GM19238 (cell line): ENCODE measurements around the gene MECP2.

Experiments
- DNase-seq: peaks from one replicate; pipeline ENCODE4 v3.0.0; 2011; ENCODE audit warnings: low spot score; ENCODE audit not compliant: insufficient read length

The MECP2 gene

DNA sequence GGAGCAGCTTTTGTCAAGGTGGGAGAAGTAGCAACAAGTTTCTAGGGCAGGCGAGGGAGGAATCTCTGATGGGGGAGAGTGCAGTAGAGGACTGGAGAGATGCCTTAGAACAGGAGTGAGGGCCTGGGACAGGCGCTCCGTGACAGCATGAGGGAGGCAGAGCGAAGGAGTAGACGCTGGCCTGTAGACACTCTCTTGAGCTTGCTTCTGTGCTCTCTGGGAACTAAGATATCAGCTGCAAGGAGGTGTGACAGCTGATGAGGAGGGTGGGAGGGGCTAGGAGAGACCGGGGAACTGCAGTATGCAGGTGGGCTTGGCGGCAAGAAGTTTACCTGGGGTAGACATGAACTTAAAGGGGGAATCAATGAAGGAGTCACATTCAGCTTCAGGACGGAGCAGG, 35.7 kb downstream of the MECP2 start:
- no peak for DNase-seq

DNA sequence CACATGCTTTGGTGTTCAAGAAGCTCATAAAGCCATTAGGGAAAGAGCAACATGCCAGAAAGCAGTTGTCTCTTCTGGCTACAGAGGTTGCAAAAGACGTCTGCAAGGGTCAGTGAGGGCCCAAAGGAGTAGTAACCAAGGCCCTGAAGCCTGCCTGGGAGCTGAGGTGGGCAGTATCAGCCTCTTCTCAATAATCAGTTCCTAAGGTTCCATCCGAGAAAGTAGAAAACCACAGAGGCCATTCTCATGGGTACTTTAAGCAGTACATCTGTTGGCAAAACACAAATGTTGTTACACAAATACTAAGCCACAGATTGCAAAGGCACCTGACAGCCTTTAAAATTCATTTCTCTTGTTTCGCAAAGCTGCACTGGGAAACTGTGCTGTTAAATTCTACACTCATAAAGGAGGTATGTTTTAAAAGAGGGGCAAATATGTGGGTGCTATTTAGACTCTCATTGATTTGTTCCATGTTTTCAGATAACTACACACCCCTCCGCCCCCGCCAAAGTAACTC, 37.7 kb downstream of the MECP2 start:
- DNase-seq, result no peak

DNA sequence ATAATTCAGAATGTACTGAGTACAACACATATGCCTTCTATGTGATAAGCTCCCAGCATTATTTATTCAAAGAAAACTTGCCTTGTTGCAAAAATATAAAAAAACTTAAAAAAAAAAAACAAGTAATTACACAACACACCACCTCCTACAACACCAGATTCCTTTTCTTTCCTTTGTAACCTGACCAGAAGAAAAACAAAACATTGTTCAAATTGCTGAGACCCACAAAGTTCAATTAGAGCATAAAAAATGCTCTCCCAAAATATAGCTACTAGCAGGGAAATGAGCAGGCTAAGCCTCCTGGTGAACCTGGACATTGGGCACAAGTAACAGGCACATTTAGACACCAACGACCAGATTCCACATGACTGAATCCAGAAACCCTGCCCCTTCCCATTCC, 38.3 kb downstream of the MECP2 start:
- no peak for DNase-seq

DNA sequence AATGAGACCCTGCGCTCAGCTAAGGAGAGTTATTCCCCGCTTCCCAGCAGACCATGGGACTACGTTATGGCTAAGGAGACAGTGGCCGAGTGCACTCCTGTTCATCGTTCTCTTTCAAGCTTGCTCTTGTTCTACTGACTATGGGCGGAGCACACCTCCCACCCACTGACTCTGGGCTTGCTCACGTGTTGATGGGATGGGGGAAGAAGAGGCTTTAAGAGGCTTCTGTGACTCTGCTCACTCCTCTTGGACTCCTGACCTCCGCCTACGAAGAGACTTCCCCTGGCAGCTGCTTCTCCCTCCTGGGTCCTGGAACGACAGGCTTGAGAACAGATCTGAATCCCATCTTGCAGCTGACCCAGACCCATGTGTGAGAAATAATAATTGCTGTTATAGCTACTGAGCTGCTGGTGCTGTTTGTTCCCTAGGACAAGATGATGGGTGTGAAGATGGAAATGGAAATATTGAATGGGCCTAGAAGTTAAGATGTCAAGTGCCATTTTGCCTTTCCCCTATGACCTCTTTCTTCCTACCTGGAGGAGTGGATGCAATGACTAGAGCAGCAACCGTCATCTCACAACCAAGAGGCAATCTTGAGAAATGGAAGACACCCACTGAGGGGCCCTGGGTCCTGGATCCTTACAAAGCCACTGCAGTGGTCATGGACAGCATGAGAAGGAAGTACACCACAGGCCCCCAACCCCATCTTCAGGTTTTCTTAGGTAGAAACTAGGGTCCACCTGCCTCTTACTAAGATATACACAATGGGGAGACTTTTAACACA, 39.1 kb downstream of the MECP2 start:
- no peak for DNase-seq

DNA sequence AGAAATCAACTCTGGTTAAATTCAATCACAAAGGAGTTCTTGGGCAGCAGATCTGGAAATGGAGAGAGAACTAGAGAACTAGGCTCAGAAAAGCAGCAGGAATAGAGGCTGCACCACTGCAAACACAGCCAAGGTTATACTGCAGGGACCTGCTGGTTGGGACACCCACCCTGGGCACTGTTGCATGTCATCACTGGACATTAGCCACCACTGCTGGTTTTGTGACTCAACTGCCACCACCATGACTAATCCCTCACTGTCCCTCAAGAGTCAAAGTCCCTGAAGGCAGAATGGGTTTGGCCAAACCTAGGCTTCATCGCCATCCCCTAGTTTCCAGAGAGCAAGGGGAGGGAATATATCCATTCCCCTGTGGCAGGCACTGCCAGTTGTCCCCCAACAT, 39.7 kb downstream of the MECP2 start:
- no peak for DNase-seq

DNA sequence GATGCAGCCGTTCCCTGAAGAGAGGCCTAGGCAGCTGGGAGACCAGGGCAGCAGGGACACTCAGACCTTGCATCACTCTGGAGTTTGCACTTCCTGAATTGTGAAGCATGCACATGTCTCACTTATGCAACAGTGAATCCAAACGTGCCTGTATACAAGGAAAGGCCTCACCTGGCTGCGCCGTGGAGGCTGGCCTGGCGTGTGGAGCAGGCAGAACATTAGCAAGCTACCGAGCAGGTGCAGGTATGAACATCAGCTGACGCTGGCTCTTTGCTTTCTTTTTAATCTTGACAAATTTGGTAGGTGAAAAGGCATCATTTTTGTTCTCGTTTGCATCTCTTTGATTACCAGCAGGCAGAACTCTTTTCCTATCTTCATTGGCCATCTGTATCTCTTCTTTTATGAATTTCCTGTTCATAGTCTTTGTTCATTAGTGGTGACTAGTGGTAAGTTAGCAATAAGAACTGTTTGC, 40.7 kb downstream of the MECP2 start:
- no peak for DNase-seq

DNA sequence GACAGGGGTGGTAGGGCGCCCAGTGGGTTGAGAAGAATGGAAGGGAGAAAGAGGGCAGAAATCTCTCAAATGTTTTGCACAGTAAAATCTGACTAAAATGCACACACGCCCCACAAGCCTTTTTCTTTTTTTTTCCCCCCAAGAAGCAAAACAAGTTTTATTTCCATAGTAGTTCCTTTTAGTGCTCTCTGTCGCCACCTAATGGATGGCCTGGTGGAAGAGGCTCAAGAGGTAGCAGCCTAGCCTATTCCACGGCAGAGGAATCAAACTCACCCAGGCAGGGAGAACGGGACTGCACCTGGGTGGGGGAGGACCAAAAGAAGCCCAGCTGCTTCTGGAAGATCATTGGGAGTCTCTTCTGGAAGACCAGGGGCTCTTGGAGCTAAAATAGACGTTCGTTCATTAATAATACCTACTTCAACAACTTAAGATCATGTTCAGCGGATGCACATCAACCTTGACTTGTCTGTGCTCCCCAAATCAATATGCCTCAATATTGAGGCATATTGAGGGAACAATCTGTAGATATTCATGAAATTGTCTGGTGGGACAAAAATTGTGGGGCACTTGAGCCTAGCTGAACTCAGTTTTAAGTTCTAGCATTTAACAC, 46.2 kb downstream of the MECP2 start:
- peak; percentile 43 for DNase-seq

DNA sequence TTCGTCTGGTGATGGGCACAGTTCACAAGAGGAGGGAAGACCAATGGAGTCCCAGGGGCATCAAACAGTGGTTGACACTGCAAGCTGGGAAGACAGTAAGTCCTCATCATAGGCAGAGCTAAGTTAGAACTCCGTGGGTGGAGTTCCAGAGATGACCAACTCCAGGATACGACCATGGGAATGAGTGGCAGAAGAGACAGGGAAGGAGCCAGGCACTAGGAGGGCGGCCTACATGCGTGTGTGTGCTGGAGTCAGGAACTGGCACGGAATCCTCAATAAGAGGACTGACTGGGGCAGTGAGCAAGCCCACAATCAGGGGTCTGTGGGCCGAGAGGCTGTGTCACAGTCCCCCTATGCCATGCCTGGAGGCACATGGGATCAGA, 47.4 kb downstream of the MECP2 start:
- no peak for DNase-seq

DNA sequence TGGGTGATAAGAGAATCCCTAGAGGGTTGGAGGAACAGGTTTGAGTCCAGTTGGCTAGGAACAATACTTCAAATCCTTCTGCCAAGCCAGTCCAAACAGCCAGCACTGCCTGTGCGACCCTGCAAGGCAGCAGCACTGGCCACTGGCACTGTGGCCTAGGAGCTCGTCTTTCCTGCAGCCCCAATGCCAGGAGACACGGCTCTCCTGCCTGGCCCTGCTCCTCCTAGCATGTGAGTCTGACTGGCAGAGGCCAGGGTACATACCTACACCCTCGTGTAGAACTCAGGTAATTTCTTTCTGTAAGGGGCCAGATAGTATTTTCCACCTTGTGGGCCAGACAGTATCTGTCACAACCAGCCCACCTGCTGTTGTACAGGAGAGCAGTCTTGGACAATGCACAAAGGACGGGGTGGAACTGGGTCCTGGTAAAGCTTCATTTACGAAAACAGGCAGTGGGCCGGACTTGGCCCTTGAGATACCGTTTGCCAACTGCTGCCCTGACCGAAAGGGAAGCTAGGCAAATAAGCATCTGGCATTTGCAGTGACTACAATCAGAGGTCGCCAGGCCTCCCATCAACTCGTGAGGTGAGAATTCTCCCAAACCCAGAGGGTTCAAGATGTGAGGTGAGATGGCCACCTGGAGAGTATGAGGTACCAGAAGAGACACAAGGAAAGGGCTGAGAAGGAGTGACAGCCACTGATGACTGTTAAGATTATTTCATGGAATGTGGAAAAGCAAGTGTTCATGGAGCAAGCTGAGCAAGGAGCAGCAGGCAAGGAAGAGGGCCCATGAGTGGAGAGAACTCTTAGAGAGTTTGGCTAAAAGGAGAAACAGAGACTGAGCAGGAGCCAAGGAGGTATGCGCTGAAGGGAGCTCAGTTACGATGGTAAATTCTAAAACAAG, 48.1 kb downstream of the MECP2 start:
- DNase-seq, result no peak

DNA sequence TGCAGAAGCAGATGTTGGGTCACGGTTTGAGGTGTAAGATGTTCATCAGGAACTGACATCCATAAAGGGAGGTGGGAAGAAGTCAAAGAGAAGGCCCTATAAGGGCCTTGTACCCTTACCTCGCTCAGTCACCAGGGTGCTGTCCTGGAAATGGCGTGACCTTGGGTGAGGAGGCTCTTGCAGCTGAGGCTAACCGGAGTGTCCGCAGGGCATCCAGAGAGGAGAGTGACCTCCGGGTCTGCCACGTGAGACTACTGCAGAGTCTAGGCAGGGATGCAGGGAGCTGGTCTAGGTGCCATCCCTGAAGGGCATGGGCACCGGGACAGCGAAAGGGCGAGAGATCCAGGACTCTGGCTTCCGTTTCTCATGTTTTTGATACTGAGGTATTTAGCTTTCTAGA, 49.1 kb downstream of the MECP2 start:
- no peak for DNase-seq

DNA sequence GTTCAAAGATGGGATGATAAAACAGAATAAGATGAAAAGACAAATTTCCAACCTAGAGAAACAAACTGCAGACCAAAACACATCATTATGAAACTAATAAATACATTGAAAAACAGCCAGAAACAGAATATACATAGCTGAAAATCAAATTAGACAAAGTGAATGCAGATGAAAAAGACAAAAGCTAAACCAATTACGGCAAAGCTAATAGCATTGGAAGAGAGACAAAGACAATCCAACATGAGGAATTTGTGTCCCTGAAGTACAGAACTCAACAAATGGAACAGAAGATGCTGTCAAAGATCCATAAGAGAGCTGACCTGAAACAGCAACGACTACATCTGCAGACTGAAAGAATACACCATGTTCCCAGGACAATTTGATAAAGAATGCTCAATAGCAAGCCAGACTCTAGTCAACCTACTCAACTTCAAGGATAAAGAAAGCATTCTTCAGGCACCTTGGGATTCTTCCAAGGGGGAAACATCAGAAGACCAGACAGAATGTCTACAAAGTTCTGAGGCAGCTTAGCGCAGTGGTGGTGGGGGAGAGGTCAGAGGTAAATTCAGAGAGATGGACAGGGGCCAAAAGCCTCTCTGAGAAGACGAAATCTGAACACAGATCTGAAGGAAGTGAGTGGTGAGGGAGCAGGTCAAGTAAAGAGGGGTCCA, 50.4 kb downstream of the MECP2 start:
- DNase-seq, result no peak

DNA sequence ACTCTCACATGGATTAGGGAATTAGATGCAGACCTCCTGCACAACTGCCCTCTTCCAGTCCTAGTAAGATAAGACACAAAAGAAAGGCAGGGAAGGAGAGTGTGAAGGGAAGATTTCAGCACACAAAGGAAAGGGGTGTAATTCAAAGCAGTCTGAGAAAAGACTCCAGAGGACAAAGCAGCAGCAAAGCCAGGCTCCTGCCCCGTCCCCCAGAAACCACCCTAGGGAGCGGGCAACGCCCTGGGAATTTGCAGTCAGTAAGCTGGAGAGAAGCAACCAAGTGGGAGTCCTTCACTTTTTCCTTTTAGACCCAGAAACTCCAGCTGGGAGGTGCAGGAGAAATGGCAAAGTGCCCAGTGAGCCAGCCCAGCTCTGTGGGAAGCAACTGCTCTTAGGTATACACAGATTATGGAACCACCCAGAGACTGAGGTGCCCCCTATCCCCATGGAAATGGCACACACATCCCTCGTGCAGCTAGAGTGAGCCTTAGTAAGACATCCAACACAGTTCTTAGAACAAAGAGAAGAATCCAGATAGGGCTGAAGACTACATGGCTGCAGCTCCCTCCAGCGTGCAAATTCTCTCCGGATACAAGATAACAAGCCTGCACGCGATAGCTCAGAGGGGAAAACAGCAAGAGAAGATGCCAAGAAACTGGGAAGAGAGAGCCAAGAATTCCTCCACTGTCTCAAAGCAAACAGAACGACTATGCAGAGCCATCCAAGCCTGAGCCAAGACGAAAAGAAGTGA, 51.3 kb downstream of the MECP2 start:
- DNase-seq, result no peak

DNA sequence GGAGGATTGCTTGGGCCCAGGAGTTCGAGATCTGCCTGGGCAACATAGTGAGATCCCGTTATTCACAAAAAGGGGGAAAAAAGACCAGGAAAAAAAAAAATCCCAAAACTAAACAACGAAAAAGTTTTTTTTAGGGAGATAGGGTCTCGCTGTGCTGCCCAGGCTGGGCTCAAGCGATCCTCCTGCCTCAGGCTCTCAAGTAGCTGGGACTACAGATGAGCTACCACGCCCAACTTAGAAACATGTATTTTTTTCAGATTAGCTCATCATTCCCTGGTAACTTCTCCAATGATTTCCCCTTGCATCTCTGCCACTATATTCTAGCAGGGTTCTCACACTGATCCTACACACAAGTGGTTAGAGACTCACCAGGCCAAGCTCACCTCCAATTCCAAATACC, 53.4 kb downstream of the MECP2 start:
- no peak for DNase-seq

DNA sequence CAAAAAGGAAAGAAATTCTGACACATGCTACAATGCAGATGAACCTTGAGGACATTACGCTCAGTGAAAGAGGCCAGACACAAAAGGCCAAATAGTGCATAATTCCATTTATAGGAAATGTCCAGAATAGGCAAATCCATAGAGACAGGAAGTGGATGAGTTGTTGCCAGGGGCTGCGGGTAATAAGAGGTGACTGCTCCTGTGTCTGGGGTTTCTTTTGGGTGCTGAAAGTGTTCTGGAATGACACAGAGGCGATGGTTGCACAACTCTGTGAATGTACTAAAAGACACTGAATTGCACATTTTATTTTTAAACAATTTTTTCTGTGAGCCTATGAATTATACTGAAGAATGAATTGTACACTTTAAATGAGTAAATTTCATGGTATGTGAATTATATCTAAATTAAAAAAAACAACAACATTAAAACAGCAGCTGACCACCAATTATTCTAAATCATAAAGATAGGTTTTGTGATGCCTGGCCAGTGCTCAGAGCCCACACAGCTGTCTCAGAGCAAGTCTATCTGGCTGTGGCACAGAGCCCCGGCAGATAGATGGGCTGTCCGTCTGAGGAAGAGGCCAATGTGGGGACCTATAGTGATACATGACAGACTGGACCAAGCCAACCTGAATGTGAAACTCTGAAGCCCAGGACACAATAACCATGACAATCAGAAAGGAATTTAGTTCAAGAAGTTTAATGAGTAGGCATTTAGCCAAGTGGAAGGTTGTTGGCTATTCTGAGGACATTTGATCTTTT, 54.3 kb downstream of the MECP2 start:
- DNase-seq, result no peak

DNA sequence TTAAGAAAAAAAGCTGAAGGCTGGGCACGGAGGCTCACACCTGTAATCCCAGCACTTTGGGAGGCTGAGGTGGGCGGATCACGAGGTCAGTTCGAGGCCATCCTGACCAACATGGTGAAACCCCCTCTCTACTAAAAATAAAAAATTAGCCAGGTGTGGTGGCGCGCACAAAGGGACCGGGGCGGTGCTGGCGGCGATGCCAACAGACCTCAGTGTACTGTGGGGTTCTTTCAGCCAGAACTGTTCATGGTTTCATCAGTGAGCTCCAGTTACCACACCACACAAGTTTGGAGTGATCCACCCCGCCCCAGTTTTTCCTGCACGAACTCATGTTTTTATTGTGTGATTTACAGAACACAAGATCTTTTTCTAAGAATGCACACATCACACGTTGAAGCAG, 56.7 kb downstream of the MECP2 start:
- no peak for DNase-seq

DNA sequence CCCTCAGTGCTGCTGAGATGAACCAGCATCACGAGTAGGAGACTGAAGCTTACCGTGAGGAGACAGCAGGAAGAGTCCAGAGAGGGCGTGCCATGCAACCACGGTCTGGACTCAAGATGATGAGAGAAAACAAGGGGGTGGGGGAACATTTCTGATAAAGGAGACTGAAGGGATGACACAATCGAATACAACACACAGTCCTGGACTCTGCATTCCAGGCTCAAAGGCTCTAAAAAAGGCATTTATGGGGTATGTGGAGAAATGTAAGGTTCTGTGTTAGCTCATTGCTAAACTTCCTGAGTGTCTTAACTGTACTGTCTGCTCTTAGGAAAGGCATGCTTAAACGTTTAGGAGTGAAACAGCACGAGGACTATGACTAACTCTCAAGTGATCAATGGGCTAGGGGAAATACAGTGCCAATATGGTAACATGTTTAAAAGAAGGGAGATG, 57.2 kb downstream of the MECP2 start:
- DNase-seq, result no peak

DNA sequence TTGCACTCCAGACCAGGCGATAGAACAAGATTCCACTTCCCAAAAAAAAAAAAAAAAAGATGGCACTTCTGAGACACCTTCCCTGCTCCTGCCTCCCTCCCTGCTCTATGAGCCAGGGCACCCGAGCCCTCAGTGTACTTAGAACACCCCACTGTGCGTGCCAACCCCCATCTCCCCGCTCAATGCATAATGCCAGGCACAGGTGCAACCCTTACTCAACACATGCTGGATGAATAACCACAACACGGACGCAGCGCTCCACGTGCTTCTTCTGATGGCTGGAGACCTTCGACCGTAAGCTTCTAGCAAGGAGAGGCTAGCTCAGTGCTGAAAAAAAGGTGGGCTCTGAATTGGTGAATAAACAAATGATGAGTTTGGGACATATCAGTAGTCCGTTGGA, 57.9 kb downstream of the MECP2 start:
- no peak for DNase-seq

DNA sequence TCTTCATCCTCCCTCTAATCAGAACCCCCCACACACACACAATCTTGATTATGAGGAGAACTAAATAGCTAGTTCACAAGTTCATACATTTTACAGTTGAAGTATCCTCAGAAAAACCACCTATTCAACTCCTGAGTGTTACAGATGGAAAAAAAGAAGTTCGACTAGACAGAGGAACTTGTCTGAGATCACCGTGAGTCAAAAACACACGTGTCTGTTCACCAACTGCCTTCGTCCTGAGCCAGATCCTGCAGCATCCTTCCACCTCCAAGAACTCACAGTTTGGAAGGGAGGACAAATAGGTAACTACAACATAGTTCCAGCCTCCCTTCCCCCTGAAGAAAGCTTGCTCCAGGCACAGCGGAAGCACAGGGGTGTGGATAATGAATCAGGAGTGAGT, 58.9 kb downstream of the MECP2 start:
- DNase-seq, result no peak

DNA sequence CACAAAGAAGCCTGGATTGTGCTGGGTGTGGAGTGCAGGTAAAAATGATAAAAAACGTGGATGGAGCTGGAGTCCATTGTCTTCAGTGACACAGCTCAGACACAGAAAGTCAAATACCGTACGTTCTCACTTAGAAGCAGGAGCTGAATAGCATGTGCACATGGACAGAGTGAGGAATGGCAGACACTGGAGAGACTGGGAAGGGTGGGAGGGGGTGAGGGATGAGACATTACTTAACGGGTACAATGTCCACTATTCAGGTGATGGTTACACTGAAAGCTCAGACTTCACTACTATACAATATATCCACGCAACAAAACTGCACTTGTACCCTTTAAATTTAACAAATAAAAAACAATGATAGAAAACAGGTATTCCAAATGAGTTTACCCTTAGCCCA, 59.8 kb downstream of the MECP2 start:
- DNase-seq, result no peak

DNA sequence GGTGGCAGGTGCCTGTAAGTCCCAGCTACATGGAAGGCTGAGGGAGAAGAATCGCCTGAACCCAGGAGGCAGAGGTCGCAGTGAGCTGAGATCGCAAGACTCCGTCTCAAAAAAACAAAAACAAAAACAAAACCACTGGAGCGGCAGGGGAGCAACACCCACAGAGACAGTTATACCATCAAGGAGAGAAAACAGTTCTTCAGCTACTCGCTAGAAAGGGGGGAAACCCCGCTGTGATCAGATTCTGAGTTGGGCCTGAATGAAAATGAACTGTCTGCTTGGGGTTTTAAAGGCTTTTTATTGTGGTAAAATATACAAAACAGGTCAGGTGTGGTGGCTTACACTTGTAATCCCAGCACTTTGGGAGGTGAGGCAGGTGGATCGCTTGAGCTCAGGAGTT, 61.0 kb downstream of the MECP2 start:
- no peak for DNase-seq
